Small intestine (tissue), 7 donors: ENCODE measurements around the gene PPP1R26. TPM values are rescaled to one million over a fixed set of nuclear protein-coding genes. Genes with fewer than 3 reads are reported as not detected.

Experiments
- DNase-seq, 2 donors: peaks; one replicate each; pipeline versions ENCODE4 v3.0.0 to v3.0.0-alpha.2; 2013
- FAIRE-seq: peaks from 2 replicates; lab custom pipeline; 2012; peaks lifted over from hg19 to GRCh38; lab: Jason Lieb, UNC
- H3K27ac ChIP-seq, 3 donors: one replicate each; pipeline ENCODE4 v1.5.1; 2013; ENCODE audit warnings: low read length in 2 of 3, mild to moderate bottlenecking in 2 of 3, control low read depth in 1 of 3, inconsistent platforms in 1 of 3, low read depth in 1 of 3, moderate library complexity in 1 of 3
- H3K27me3 ChIP-seq, 3 donors: one replicate each; pipeline ENCODE4 v1.6.1; 2013; ENCODE audit warnings: low read length in 3 of 3, inconsistent platforms in 1 of 3; ENCODE audit not compliant: control insufficient read depth in 3 of 3, insufficient read depth in 3 of 3
- H3K36me3 ChIP-seq, 3 donors: one replicate each; pipeline ENCODE4 v1.6.1; 2013; ENCODE audit warnings: low read length in 3 of 3, inconsistent platforms in 1 of 3, low read depth in 1 of 3, mild to moderate bottlenecking in 1 of 3, moderate library complexity in 1 of 3; ENCODE audit not compliant: control insufficient read depth in 3 of 3, insufficient read depth in 2 of 3
- H3K4me1 ChIP-seq, 3 donors: one replicate each; pipeline ENCODE4 v1.6.1; 2013; ENCODE audit warnings: low read length in 2 of 3, inconsistent platforms in 1 of 3, low read depth in 1 of 3, mild to moderate bottlenecking in 1 of 3, moderate library complexity in 1 of 3; ENCODE audit not compliant: control insufficient read depth in 3 of 3, insufficient read depth in 2 of 3
- H3K4me3 ChIP-seq, 3 donors: one replicate each; pipeline ENCODE4 v1.5.1; 2013; ENCODE audit warnings: low read length in 3 of 3, control low read depth in 1 of 3, inconsistent platforms in 1 of 3, low read depth in 1 of 3, mild to moderate bottlenecking in 1 of 3, moderate library complexity in 1 of 3
- H3K9me3 ChIP-seq, 2 donors: one replicate each; pipeline ENCODE4 v1.6.1; 2013; ENCODE audit warnings: low read depth in 1 of 2, low read length in 1 of 2; ENCODE audit not compliant: control insufficient read depth in 2 of 2, insufficient read depth in 1 of 2
- WGBS, 3 donors: extraction: QIAGEN DNeasy Blood & Tissue Kit; methylation state at CpG; one replicate each; pipeline ENCODE4 v1.1.7; 2013; 5-methylcytosine and 5-hydroxymethylcytosine counted together
- polyA plus RNA-seq, 4 donors: library from polyadenylated mRNA; stranded (reverse) in 3 of 4; unstranded in 1 of 4; fragments of 200-250 nt in 3 of 4; fragments of 120-200 nt in 1 of 4; gene quantifications; one replicate each; pipeline versions ENCODE4 v1.2.1 to v1.2.3, GENCODE V29; 2013
- donor health status: healthy with polysubstance abuse.
- donor health status: control.
- donor health status: control.
- donor health status: Bipolar disorder and iron deficiency.
- donor health status: healthy.

The PPP1R26 gene
- polyA plus RNA-seq, 4 donors, result 6.5 to 16.6 (median 10.0) TPM

DNA sequence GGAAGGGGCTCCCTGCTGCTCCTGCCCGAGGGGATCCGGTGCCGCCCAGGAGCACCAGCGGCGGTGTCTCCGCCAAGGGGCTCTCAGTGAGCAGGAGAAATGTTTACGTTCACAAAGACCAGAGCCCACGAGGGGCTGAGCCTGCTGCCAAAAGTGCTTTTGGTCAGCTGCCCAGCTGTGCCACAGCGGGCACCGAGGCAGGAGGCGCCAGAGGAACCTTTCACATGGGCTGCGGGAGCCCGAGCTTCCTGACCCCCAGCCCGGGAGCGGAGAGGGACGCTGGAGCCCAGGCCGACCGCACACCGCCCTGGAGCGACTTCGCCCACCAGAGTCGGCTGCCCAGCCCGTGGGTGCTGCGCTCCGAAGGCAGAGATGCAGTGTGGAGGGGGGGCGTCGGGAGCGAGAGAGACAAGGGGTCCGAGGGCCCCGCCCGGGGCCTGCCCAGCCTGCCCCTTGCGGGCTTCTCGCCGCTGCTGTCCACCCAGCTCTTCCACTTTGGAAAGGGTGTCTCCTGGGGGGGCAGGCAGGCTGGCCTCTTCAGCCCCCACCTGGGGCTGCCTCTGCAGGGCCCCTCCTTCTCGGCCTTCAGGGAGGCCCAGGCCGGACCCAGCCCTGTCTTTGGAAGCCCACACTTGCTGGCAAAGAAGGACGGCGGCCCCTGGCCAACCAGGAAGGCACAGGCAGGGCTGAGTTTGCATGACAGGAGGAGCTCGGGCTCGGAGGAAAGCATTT lies 7.9 kb downstream of the PPP1R26 start:
- WGBS, 3 donors, result 94 to 97% (median 94%) methylated on average over 33 to 40 of the region's 40 CpGs
- Histone ChIP-seq H3K36me3 (peaks cover 0 to 66% (median 2%) of the 10 kb centered on the region in 3 donors), H3K27ac (no peak overlapping the region), H3K9me3 (no peaks in the 10 kb centered on the region), H3K4me3 (no peak overlapping the region), H3K27me3 (no peaks in the 10 kb centered on the region), H3K4me1 (peaks cover 0 to 3% (median 0%) of the 10 kb centered on the region in 3 donors)
- DNase-seq (no peak), FAIRE-seq (no peak)

DNA sequence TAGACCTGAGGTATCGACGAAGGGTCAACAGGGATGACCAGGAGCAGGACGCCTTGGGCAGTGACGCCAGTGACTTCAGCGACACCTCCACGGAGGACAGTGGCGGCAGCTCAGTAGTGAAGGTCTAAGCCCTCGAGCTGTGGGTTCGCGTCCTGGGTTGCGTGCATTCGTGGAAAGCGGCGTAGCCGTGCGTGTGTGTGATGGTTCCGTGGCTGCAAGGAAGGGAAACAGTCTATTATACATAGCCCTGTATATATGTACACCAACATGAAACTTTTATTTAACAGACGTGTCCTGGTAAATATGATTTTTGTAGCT lies 8.4 kb downstream of the PPP1R26 start:
- Histone ChIP-seq H3K4me1 (peaks cover 0 to 3% (median 0%) of the 10 kb centered on the region in 3 donors), H3K9me3 (no peaks in the 10 kb centered on the region), H3K36me3 (peaks cover 0 to 63% (median 2%) of the 10 kb centered on the region in 3 donors), H3K4me3 (no peak overlapping the region), H3K27me3 (no peaks in the 10 kb centered on the region), H3K27ac (no peak overlapping the region)
- DNase-seq (no peak), FAIRE-seq (no peak)
- 96 to 98% (median 96%) methylated on average over 18 of the region's 18 CpGs for WGBS, 3 donors

DNA sequence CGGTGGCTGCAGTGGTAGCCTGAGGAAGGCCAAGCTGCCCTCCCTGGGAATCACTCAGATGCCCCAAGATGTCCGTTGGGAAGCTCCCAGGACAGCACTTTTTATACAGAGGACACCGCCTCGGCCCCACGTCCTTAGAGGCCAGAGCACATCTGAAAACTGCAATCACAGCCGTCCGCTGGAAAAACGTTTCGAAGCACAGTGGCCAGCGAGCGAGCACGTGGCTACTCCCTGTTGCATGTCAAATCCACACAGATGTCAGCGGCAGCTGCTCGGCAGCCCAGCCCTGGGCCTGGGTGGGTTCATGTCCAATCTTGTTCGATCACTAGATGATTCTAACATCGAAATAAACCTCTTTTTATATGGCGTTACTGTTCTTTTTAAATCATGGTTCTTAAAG lies 8.9 kb downstream of the PPP1R26 start:
- no peak overlapping the region for H3K4me3 ChIP-seq
- H3K27me3 ChIP-seq, result no peaks in the 10 kb centered on the region
- no peak overlapping the region for H3K27ac ChIP-seq
- DNase-seq (no peak), FAIRE-seq (no peak)
- WGBS, 3 donors, result 90 to 93% (median 91%) methylated on average over 17 of the region's 17 CpGs
- H3K36me3 ChIP-seq, result peaks cover 0 to 59% (median 2%) of the 10 kb centered on the region in 3 donors
- H3K4me1 ChIP-seq, result peaks cover 0 to 3% (median 0%) of the 10 kb centered on the region in 3 donors
- H3K9me3 ChIP-seq, result no peaks in the 10 kb centered on the region

DNA sequence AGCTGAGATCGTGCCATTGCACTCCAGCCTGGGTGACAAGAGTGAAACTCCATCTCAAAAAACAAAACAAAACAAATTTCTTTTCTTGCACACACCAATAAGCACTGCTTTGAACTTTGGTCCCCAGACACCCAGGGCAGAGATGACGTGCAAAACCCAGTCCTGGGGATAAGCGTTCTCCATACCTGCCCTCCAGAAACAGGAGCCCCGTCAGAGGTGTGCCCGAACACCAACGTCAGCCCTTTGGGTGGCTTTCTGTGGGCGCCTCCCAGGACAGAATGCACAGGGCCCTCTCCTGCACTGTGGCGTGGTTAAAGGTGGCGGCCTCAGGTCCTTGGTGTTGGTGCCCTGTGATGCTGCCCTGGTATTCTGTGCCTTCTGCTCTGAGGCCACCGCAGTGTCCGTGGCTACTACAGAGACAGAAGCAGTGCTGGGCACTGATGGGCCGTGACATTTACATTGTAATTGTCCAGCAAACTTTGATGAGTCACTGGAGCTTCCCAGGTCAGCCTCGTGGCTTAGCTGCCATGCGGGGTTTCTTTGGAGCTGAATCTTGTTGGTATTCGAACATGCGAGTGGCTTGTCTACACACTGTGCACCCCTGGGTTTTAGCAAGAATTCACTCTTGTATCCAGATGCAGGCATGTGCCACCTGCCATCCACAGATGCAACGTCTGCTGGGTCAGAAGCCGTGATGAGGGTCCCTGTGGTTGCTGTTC lies 9.8 kb downstream of the PPP1R26 start:
- DNase-seq (no peak), FAIRE-seq (no peak)
- WGBS, 3 donors, result 79 to 82% (median 81%) methylated on average over 18 of the region's 18 CpGs
- H3K36me3 ChIP-seq, result peaks cover 0 to 52% (median 2%) of the 10 kb centered on the region in 3 donors
- H3K4me1 ChIP-seq, result peaks cover 0 to 3% (median 0%) of the 10 kb centered on the region in 3 donors
- no peaks in the 10 kb centered on the region for H3K9me3 ChIP-seq
- H3K27me3 ChIP-seq, result no peaks in the 10 kb centered on the region
- H3K4me3 ChIP-seq, result no peak overlapping the region
- no peak overlapping the region for H3K27ac ChIP-seq

DNA sequence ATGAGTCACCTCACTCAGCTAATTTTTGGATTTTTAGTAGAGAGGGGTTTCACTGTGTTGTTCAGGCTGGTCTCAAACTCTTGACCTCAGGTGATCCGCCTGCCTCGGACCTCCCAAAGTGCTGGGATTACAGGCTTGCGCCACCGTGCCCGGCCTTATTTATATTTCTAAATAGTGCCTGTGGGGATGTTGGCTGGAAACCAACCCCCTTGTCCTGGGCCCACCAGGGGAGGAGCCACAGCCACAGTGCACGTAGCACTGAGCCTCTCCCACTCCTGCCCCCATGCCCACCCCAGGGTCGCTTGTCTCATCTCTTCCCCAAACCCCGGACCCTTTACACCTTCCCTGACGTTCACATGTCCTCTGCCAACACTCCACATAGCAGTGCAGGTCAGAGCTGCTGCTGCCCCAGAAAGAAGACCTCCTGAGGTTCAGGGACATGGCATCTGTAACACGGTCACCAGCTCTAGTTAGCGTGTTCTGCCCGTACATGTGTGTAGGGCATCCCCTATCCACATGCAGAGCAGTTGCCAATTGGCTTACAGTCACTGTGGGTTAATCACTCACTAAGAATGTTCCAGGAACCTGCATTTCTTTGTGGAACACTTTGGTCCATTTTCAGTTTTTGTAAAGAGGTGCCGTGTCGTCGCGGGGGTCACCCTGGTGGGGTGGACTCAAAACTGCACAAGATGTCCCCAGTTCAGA lies 10.7 kb downstream of the PPP1R26 start:
- Histone ChIP-seq H3K4me3 (no peak overlapping the region), H3K9me3 (no peaks in the 10 kb centered on the region), H3K36me3 (peaks cover 0 to 42% (median 2%) of the 10 kb centered on the region in 3 donors), H3K27ac (no peak overlapping the region), H3K4me1 (peaks cover 0 to 3% (median 0%) of the 10 kb centered on the region in 3 donors), H3K27me3 (no peaks in the 10 kb centered on the region)
- DNase-seq (no peak), FAIRE-seq (no peak)
- 89 to 94% (median 93%) methylated on average over 16 of the region's 16 CpGs for WGBS, 3 donors

GRCh38 chr9:135490980-135491464 lies 11.4 kb downstream of the PPP1R26 start:
- no peak overlapping the region for H3K4me3 ChIP-seq
- no peak for FAIRE-seq
- H3K27me3 ChIP-seq, result no peaks in the 10 kb centered on the region
- no peak for DNase-seq
- H3K9me3 ChIP-seq, result no peaks in the 10 kb centered on the region
- no peak overlapping the region for H3K27ac ChIP-seq
- peaks cover 0 to 3% (median 0%) of the 10 kb centered on the region in 3 donors for H3K4me1 ChIP-seq
- peaks cover 0 to 35% (median 0%) of the 10 kb centered on the region in 3 donors for H3K36me3 ChIP-seq
- WGBS, 3 donors, result 81 to 90% (median 87%) methylated on average over 18 of the region's 18 CpGs

DNA sequence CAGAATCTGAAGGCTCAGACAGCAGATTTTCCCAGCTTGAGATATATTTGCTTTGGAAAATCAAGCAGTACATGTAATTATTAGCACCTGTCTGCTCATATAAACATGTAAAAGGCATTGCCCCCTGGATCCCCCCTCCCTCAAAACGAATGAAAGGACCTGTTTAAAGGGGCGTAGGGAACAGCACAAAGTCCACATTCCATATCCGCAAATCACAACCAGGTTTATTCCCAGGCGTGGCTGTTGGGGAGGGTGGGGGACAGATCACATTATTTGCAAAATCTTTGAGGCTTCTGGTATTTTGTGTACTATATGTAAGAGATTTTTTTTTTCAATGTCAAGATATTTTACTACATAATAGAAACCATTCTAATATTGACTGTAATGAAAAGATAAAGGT lies 12.2 kb downstream of the PPP1R26 start:
- DNase-seq (peak in 1 of 2 donors; percentile 43), FAIRE-seq (no peak)
- Histone ChIP-seq H3K4me3 (no peak overlapping the region), H3K27ac (no peak overlapping the region), H3K27me3 (no peaks in the 10 kb centered on the region), H3K36me3 (peaks cover 0 to 28% (median 0%) of the 10 kb centered on the region in 3 donors), H3K4me1 (peaks cover 0 to 3% (median 0%) of the 10 kb centered on the region in 3 donors), H3K9me3 (no peaks in the 10 kb centered on the region)
- WGBS, 3 donors, result 16 to 60% (median 25%) methylated on average over 4 of the region's 4 CpGs
